GM23338 (cell line): ENCODE results near the gene TFPI. TPM values are rescaled to one million over a fixed set of nuclear protein-coding genes. Genes with fewer than 3 reads are reported as not detected.

Experiments
- ATAC-seq: fragments of 200-7000 bp; cut with Tn5 transposase; 3 replicates; pipeline ENCODE4 v1.9.1; 2020
- DNase-seq: peaks from one replicate; pipeline ENCODE4 v3.0.0-alpha.2; 2015; ENCODE audit warnings: low spot score
- H2AFZ ChIP-seq: fragments of 200-600 bp; sonication (generic); 2 replicates; pipeline ENCODE4 v1.8.0; 2016; ENCODE audit warnings: antibody characterized with exemption, mild to moderate bottlenecking, moderate library complexity
- H3F3A ChIP-seq: fragments of 200-600 bp; sonication (generic); replicated peaks from 2 replicates; pipeline ENCODE4 v1.8.0; 2017; ENCODE audit warnings: antibody characterized with exemption, mixed run types, low read depth
- H3K27ac ChIP-seq: fragments of 200-600 bp; sonication (generic); 2 replicates; pipeline ENCODE4 v1.6.1; 2016; ENCODE audit warnings: low read depth
- H3K27me3 ChIP-seq: fragments of 200-600 bp; sonication (generic); 2 replicates; pipeline ENCODE4 v1.8.0; 2016; ENCODE audit warnings: mild to moderate bottlenecking, mixed run types, moderate library complexity; ENCODE audit not compliant: insufficient read depth
- H3K36me3 ChIP-seq: fragments of 200-600 bp; sonication (generic); 2 replicates; pipeline ENCODE4 v1.8.0; 2016; ENCODE audit warnings: mild to moderate bottlenecking; ENCODE audit not compliant: insufficient read depth
- H3K4me1 ChIP-seq: fragments of 200-600 bp; sonication (generic); 2 replicates; pipeline ENCODE4 v1.8.0; 2016; ENCODE audit warnings: mild to moderate bottlenecking, moderate library complexity; ENCODE audit not compliant: insufficient read depth
- H3K4me2 ChIP-seq: fragments of 200-600 bp; sonication (generic); 2 replicates; pipeline ENCODE4 v1.7.1; 2017; ENCODE audit warnings: mixed run types
- H3K4me3 ChIP-seq: fragments of 200-600 bp; sonication (generic); 2 replicates; pipeline ENCODE4 v1.6.1; 2016; ENCODE audit warnings: mixed run types
- H3K79me2 ChIP-seq: fragments of 200-600 bp; sonication (generic); replicated peaks from 2 replicates; pipeline ENCODE4 v1.8.0; 2017; ENCODE audit warnings: mild to moderate bottlenecking; ENCODE audit not compliant: insufficient read depth
- H3K9me2 ChIP-seq: fragments of 200-600 bp; sonication (generic); 2 replicates; pipeline ENCODE4 v1.8.0; 2017; ENCODE audit not compliant: insufficient read depth
- H4K20me1 ChIP-seq: fragments of 200-600 bp; sonication (generic); replicated peaks from 2 replicates; pipeline ENCODE4 v1.8.0; 2017; ENCODE audit warnings: mild to moderate bottlenecking; ENCODE audit not compliant: insufficient read depth
- H3K27ac Mint-ChIP-seq: 2 replicates; pipeline ENCODE4 v1.8.0; 2020; ENCODE audit warnings: inconsistent platforms, mild to moderate bottlenecking, moderate library complexity, mixed read lengths
- H3K27me3 Mint-ChIP-seq: 3 replicates; pipeline ENCODE4 v1.8.0; 2022; ENCODE audit warnings: low read depth, mild to moderate bottlenecking, moderate library complexity, mixed read lengths, inconsistent platforms; ENCODE audit not compliant: insufficient read depth, poor library complexity
- H3K36me3 Mint-ChIP-seq: 3 replicates; pipeline ENCODE4 v1.8.0; 2021; ENCODE audit warnings: low read depth, mild to moderate bottlenecking, inconsistent platforms, moderate library complexity, mixed read lengths
- H3K4me1 Mint-ChIP-seq: 3 replicates; pipeline ENCODE4 v1.8.0; 2020; ENCODE audit warnings: mild to moderate bottlenecking, inconsistent platforms, mixed read lengths
- H3K4me3 Mint-ChIP-seq: 3 replicates; pipeline ENCODE4 v1.8.0; 2021; ENCODE audit warnings: moderate library complexity, mild to moderate bottlenecking, inconsistent platforms, mixed read lengths
- H3K9me3 Mint-ChIP-seq: 3 replicates; pipeline ENCODE4 v1.8.0; 2020; ENCODE audit warnings: moderate library complexity, mild to moderate bottlenecking, inconsistent platforms, mixed read lengths
- CREB1 ChIP-seq: fragments of 250-450 bp; sonication (Bioruptor Pico); IDR thresholded peaks from 2 replicates; pipeline ENCODE4 v1.5.0; 2020; ENCODE audit warnings: low read depth, mild to moderate bottlenecking, moderate library complexity
- ETS1 ChIP-seq: IDR thresholded peaks from 2 replicates; pipeline ENCODE4 v1.6.1; 2016; ENCODE audit warnings: antibody characterized with exemption
- EZH2 ChIP-seq: fragments of 200-600 bp; sonication (generic); IDR thresholded peaks from one replicate; pipeline ENCODE4 v1.8.0; 2017; ENCODE audit warnings: antibody characterized with exemption, mild to moderate bottlenecking, low read depth; ENCODE audit not compliant: unreplicated experiment
- EZH2phosphoT487 ChIP-seq: fragments of 200-600 bp; sonication (generic); IDR thresholded peaks from one replicate; pipeline ENCODE4 v1.8.1; 2018; ENCODE audit warnings: antibody characterized with exemption; ENCODE audit not compliant: unreplicated experiment
- JUNB ChIP-seq: IDR thresholded peaks from one replicate; pipeline ENCODE4 v1.6.1; 2016; ENCODE audit warnings: antibody characterized with exemption; ENCODE audit not compliant: unreplicated experiment
- NANOG ChIP-seq: IDR thresholded peaks from 2 replicates; pipeline ENCODE4 v1.6.1; 2016; ENCODE audit warnings: antibody characterized with exemption, borderline replicate concordance
- POLR2AphosphoS5 ChIP-seq: IDR thresholded peaks from 2 replicates; pipeline ENCODE4 v1.6.1; 2016; ENCODE audit warnings: antibody characterized with exemption, low read depth
- REST ChIP-seq: IDR thresholded peaks from one replicate; pipeline ENCODE4 v1.6.1; 2018; ENCODE audit warnings: antibody characterized with exemption; ENCODE audit not compliant: unreplicated experiment
- STAT1 ChIP-seq: IDR thresholded peaks from one replicate; pipeline ENCODE4 v1.6.1; 2016; ENCODE audit warnings: antibody characterized with exemption; ENCODE audit not compliant: unreplicated experiment
- ZNF114 ChIP-seq: fragments of 250-450 bp; sonication (Bioruptor Pico); IDR thresholded peaks from 2 replicates; pipeline ENCODE4 v1.5.0; 2020; ENCODE audit warnings: mild to moderate bottlenecking, moderate library complexity
- ZNF331 ChIP-seq: fragments of 250-450 bp; sonication (Bioruptor Pico); IDR thresholded peaks from 2 replicates; pipeline ENCODE4 v1.5.0; 2020; ENCODE audit warnings: low read depth, mild to moderate bottlenecking, moderate library complexity
- polyA plus RNA-seq: library from polyadenylated mRNA; unstranded; fragments of >200 nt; fragmentation: Nextera tagmentation; extraction: Ambion mirVana; gene quantifications from 2 replicates; pipeline ENCODE4 v1.2.1, GENCODE V29; 2016
- total RNA-seq: library from RNA; depleted of rRNA; stranded (reverse); fragments of >200 nt; shearing (Covaris generic); gene quantifications from 2 replicates; pipeline ENCODE4 v1.2.3, GENCODE V29; 2014

Gene TFPI
- total and polyA plus RNA-seq, 2 experiments from 2014 or later, result 1.8 to 1.9 TPM

- TF ChIP-seq NANOG, result no peak
- no peak for TF ChIP-seq EZH2
- TF ChIP-seq ZNF114 (CRISPR knock-in tag), result no peak
- TF ChIP-seq STAT1, result no peak
- TF ChIP-seq REST, result no peak
- no peak for TF ChIP-seq ETS1
These were observed 78.6 kb downstream of the TFPI start (continued) for GRCh38 chr2:187475499-187476248.

GRCh38 chr2:187470698-187471097 is 83.5 kb downstream of the TFPI start:
- DNase-seq (no peak), ATAC-seq (no peak)
- no peak overlapping the region for H3K4me3 ChIP-seq
- no peaks in the 10 kb centered on the region for H3F3A ChIP-seq
- H4K20me1 ChIP-seq, result no peaks in the 10 kb centered on the region
- H3K4me3 Mint-ChIP-seq, result no peak overlapping the region
- H3K4me1 ChIP-seq, result no peaks in the 10 kb centered on the region
- H3K36me3 ChIP-seq, result no peaks in the 10 kb centered on the region
- no peaks in the 10 kb centered on the region for H3K36me3 Mint-ChIP-seq
- H3K9me3 Mint-ChIP-seq, result no peaks in the 10 kb centered on the region
- H3K4me1 Mint-ChIP-seq, result peaks cover 6% of the 10 kb centered on the region; the same call in 2 of the 3 replicates
- no peak overlapping the region for H3K27ac ChIP-seq
- H3K4me2 ChIP-seq, result no peak overlapping the region
- no peaks in the 10 kb centered on the region for H3K27me3 Mint-ChIP-seq
- H3K27ac Mint-ChIP-seq, result 0 out of 2 replicates have a peak overlapping the region, but pooled peaks have one; percentile 17
- TF ChIP-seq ETS1 (no peak), EZH2phosphoT487 (no peak), POLR2AphosphoS5 (no peak), JUNB (no peak), NANOG (no peak), REST (no peak), ZNF331 (no peak), CREB1 (CRISPR knock-in tag) (no peak), ZNF114 (CRISPR knock-in tag) (no peak), STAT1 (no peak), EZH2 (no peak)
- H3K27me3 ChIP-seq, result no peaks in the 10 kb centered on the region
- H2AFZ ChIP-seq, result no peak overlapping the region
- H3K9me2 ChIP-seq, result no peaks in the 10 kb centered on the region
- H3K79me2 ChIP-seq, result no peaks in the 10 kb centered on the region
